Hematopoietic multipotent progenitor cell treated with erythropoietin and hydrocortisone succinate and interleukin-3 and kit ligand, for 17 days (in vitro differentiated cells): Measurements from ENCODE around the gene LTA4H.
A peak's percentile ranks its signal among the peaks of the same experiment; 100 is the strongest.
"Not testable (repeated sequence)": the region's sequence is repeated elsewhere in the genome, so short reads cannot be mapped to it uniquely, and the experiment has no call there.

Experiments
- DNase-seq: peaks from one replicate; pipeline ENCODE4 v3.0.0-alpha.2; 2015; ENCODE audit warnings: low spot score

LTA4H gene

GRCh38 chr12:96035283-96036236, at the start of gene LTA4H:
Gene LTA4H, minus strand, starts transcription at chr12:96035587. Its CDS starts 68 bp downstream, at chr12:96035519.
- peak; percentile 99 for DNase-seq

- no peak for DNase-seq
Observed at GRCh38 chr12:96084624-96085023, 49.2 kb upstream of the LTA4H start.

- no peak for DNase-seq
Observed at GRCh38 chr12:96083020-96083719, 47.8 kb upstream of the LTA4H start.

- no peak for DNase-seq
Observed at GRCh38 chr12:96081596-96081995, 46.2 kb upstream of the LTA4H start.

GRCh38 chr12:96078231-96079135, 43.1 kb upstream of the LTA4H start:
- no peak for DNase-seq

GRCh38 chr12:96077081-96077480, 41.7 kb upstream of the LTA4H start:
- no peak for DNase-seq

- DNase-seq = no peak
Observed at GRCh38 chr12:96075560-96075959, 40.2 kb upstream of the LTA4H start.

GRCh38 chr12:96073346-96074330, 38.3 kb upstream of the LTA4H start:
- no peak for DNase-seq

GRCh38 chr12:96070670-96071279, 35.4 kb upstream of the LTA4H start:
- DNase-seq = no peak

- no peak for DNase-seq
Observed at GRCh38 chr12:96069511-96070231, 34.3 kb upstream of the LTA4H start.

GRCh38 chr12:96068636-96069035, 33.2 kb upstream of the LTA4H start:
- DNase-seq = no peak

- DNase-seq = no peak
Observed at GRCh38 chr12:96068111-96068510, 32.7 kb upstream of the LTA4H start.

- DNase-seq = not testable (repeated sequence)
Observed at GRCh38 chr12:96065776-96066175, 30.4 kb upstream of the LTA4H start.

- DNase-seq = no peak
Observed at GRCh38 chr12:96064966-96065365, 29.6 kb upstream of the LTA4H start.

- no peak for DNase-seq
Observed at GRCh38 chr12:96064271-96064670, 28.9 kb upstream of the LTA4H start.

GRCh38 chr12:96063046-96063445, 27.7 kb upstream of the LTA4H start:
- DNase-seq = no peak

GRCh38 chr12:96061864-96062453, 26.6 kb upstream of the LTA4H start:
- peak; percentile 71 for DNase-seq

- DNase-seq = no peak
Observed at GRCh38 chr12:96061323-96061722, 25.9 kb upstream of the LTA4H start.

GRCh38 chr12:96060041-96060440, 24.7 kb upstream of the LTA4H start:
- no peak for DNase-seq
